Skeletal muscle tissue (tissue), 4 donors: ENCODE data around the gene CA6. TPM values are rescaled to one million over a fixed set of nuclear protein-coding genes. Genes with fewer than 3 reads are reported as not detected.
"Not testable (repeated sequence)": the region's sequence is repeated elsewhere in the genome, so short reads cannot be mapped to it uniquely, and the experiment has no call there.

Source experiments
- H3K27ac ChIP-seq: one replicate; pipeline ENCODE4 v1.7.0; 2013; ENCODE audit warnings: mild to moderate bottlenecking, low read depth, low read length, inconsistent platforms
- H3K27me3 ChIP-seq, 3 donors: one replicate each; pipeline ENCODE4 v1.7.0; 2013; ENCODE audit warnings: low read length in 3 of 3; ENCODE audit not compliant: control insufficient read depth in 3 of 3, insufficient read depth in 3 of 3
- H3K36me3 ChIP-seq, 3 donors: one replicate each; pipeline ENCODE4 v1.7.0; 2013; ENCODE audit warnings: low read length in 3 of 3; ENCODE audit not compliant: control insufficient read depth in 3 of 3, insufficient read depth in 3 of 3
- H3K4me1 ChIP-seq, 3 donors: one replicate each; pipeline ENCODE4 v1.7.0; 2013; ENCODE audit warnings: low read length in 3 of 3, mild to moderate bottlenecking in 3 of 3; ENCODE audit not compliant: control insufficient read depth in 3 of 3, insufficient read depth in 3 of 3
- H3K4me3 ChIP-seq, 3 donors: one replicate each; pipeline ENCODE4 v1.7.0; 2013; ENCODE audit warnings: low read length in 3 of 3
- H3K9ac ChIP-seq, 3 donors: one replicate each; pipeline ENCODE4 v1.7.0; 2013; ENCODE audit warnings: low read length in 3 of 3, mild to moderate bottlenecking in 3 of 3, moderate library complexity in 2 of 3, low read depth in 1 of 3
- H3K9me3 ChIP-seq, 3 donors: one replicate each; pipeline ENCODE4 v1.7.0; 2013; ENCODE audit warnings: low read length in 3 of 3; ENCODE audit not compliant: control insufficient read depth in 3 of 3
- total RNA-seq: library from RNA; depleted of rRNA; stranded (reverse); fragments of >200 nt; gene quantifications from one replicate; pipeline ENCODE4 v1.2.3, GENCODE V29; 2014
- donor health status: Osteomylitis.

CA6 gene
- total RNA-seq, 1 donor from 2014 or later, result not detected

GRCh38 chr1:9002215-9002560 is 56.5 kb downstream of the CA6 start:
- not testable (repeated sequence) for H3K4me1 ChIP-seq, H3K9me3 ChIP-seq, H3K4me3 ChIP-seq, H3K27me3 ChIP-seq, H3K27ac ChIP-seq, H3K9ac ChIP-seq, H3K36me3 ChIP-seq

GRCh38 chr1:9004031-9004699 is 58.5 kb downstream of the CA6 start:
- no peak overlapping the region for H3K4me3 ChIP-seq
- peaks cover 0 to 3% (median 2%) of the 10 kb centered on the region in 3 donors for H3K4me1 ChIP-seq
- no peaks in the 10 kb centered on the region for H3K27me3 ChIP-seq
- H3K36me3 ChIP-seq, result no peaks in the 10 kb centered on the region
- H3K27ac ChIP-seq, result no peak overlapping the region
- H3K9me3 ChIP-seq, result no peaks in the 10 kb centered on the region
- no peak overlapping the region for H3K9ac ChIP-seq

GRCh38 chr1:9004700-9005394 is 59.2 kb downstream of the CA6 start:
- Histone ChIP-seq H3K9ac (peak overlapping the region in 1 of 3 donors; percentile 25), H3K36me3 (no peaks in the 10 kb centered on the region), H3K27ac (no peak overlapping the region), H3K27me3 (no peaks in the 10 kb centered on the region), H3K4me3 (no peak overlapping the region), H3K4me1 (peaks cover 0 to 3% (median 2%) of the 10 kb centered on the region in 3 donors), H3K9me3 (no peaks in the 10 kb centered on the region)

GRCh38 chr1:9005395-9005708 is 59.7 kb downstream of the CA6 start:
- Histone ChIP-seq H3K9me3 (no peaks in the 10 kb centered on the region), H3K4me3 (no peak overlapping the region), H3K27ac (no peak overlapping the region), H3K9ac (no peak overlapping the region), H3K4me1 (peaks cover 0 to 3% (median 2%) of the 10 kb centered on the region in 3 donors), H3K36me3 (no peaks in the 10 kb centered on the region), H3K27me3 (no peaks in the 10 kb centered on the region)

GRCh38 chr1:9006956-9007615 is 61.4 kb downstream of the CA6 start:
- no peak overlapping the region for H3K4me3 ChIP-seq
- H3K4me1 ChIP-seq, result peaks cover 0 to 3% (median 2%) of the 10 kb centered on the region in 3 donors
- no peaks in the 10 kb centered on the region for H3K27me3 ChIP-seq
- no peaks in the 10 kb centered on the region for H3K36me3 ChIP-seq
- H3K9ac ChIP-seq, result no peak overlapping the region
- no peak overlapping the region for H3K27ac ChIP-seq
- H3K9me3 ChIP-seq, result no peaks in the 10 kb centered on the region

GRCh38 chr1:9008236-9008635 is 62.6 kb downstream of the CA6 start:
- no peak overlapping the region for H3K4me3 ChIP-seq
- H3K27ac ChIP-seq, result no peak overlapping the region
- H3K4me1 ChIP-seq, result peaks cover 0 to 3% (median 2%) of the 10 kb centered on the region in 3 donors
- H3K36me3 ChIP-seq, result no peaks in the 10 kb centered on the region
- H3K9ac ChIP-seq, result no peak overlapping the region
- no peaks in the 10 kb centered on the region for H3K27me3 ChIP-seq
- H3K9me3 ChIP-seq, result no peaks in the 10 kb centered on the region

- Histone ChIP-seq H3K9ac (no peak overlapping the region), H3K4me3 (no peak overlapping the region), H3K4me1 (peaks cover 0 to 3% (median 2%) of the 10 kb centered on the region in 3 donors), H3K27me3 (no peaks in the 10 kb centered on the region), H3K36me3 (no peaks in the 10 kb centered on the region), H3K9me3 (no peaks in the 10 kb centered on the region), H3K27ac (no peak overlapping the region)
These were observed 64.0 kb downstream of the CA6 start for GRCh38 chr1:9009438-9010370.

- no peaks in the 10 kb centered on the region for H3K4me1 ChIP-seq
- no peaks in the 10 kb centered on the region for H3K36me3 ChIP-seq
- no peak overlapping the region for H3K27ac ChIP-seq
- H3K9me3 ChIP-seq, result no peaks in the 10 kb centered on the region
- no peak overlapping the region for H3K9ac ChIP-seq
- no peak overlapping the region for H3K4me3 ChIP-seq
- H3K27me3 ChIP-seq, result no peaks in the 10 kb centered on the region
These were observed 65.2 kb downstream of the CA6 start for GRCh38 chr1:9010781-9011323.

GRCh38 chr1:9013819-9014218 is 68.2 kb downstream of the CA6 start:
- peak overlapping the region in 1 of 3 donors; percentile 45 for H3K9ac ChIP-seq
- no peaks in the 10 kb centered on the region for H3K4me1 ChIP-seq
- no peak overlapping the region for H3K27ac ChIP-seq
- H3K27me3 ChIP-seq, result no peaks in the 10 kb centered on the region
- H3K4me3 ChIP-seq, result no peak overlapping the region
- no peaks in the 10 kb centered on the region for H3K9me3 ChIP-seq
- no peaks in the 10 kb centered on the region for H3K36me3 ChIP-seq
